Measurements from ENCODE around the gene TRNT1. TPM values are rescaled to one million over a fixed set of nuclear protein-coding genes. Genes with fewer than 3 reads are reported as not detected.

The TRNT1 gene
- total and polyA plus RNA-seq, 5 donors from 2014 or later: 20.3 to 29.0 (median 26.2) TPM

GRCh38 chr3:3119393-3119851, 7.3 kb upstream of the TRNT1 start:
- no peaks in the 10 kb centered on the region for H3K4me1 Mint-ChIP-seq
- H3K27ac Mint-ChIP-seq: no peak overlapping the region
- H3K4me3 Mint-ChIP-seq: no peak overlapping the region
- no peaks in the 10 kb centered on the region for H3K9me3 Mint-ChIP-seq
- H3K27me3 Mint-ChIP-seq: peaks cover 46% of the 10 kb centered on the region
- H3K36me3 ChIP-seq (ENCODE audit: control insufficient read depth, insufficient read depth, low read length): no peaks in the 10 kb centered on the region
- H3K4me3 ChIP-seq (ENCODE audit: low read depth, low read length): no peak overlapping the region
- H3K27me3 ChIP-seq (ENCODE audit: control insufficient read depth, insufficient read depth, low read length): no peaks in the 10 kb centered on the region
- no peaks in the 10 kb centered on the region for H3K4me1 ChIP-seq (ENCODE audit: control insufficient read depth, insufficient read depth, low read length, poor library complexity, severe bottlenecking)
- no peak overlapping the region for H3K27ac ChIP-seq (ENCODE audit: insufficient read depth, low read length, poor library complexity, severe bottlenecking)
- peaks cover 3% of the 10 kb centered on the region for H3K36me3 Mint-ChIP-seq
- DNase-seq (no peak), ATAC-seq (ENCODE audit: low read depth in 2 of 2) (no peak)
- no peaks in the 10 kb centered on the region for H3K9me3 ChIP-seq (ENCODE audit: control insufficient read depth in 2 of 2, low read length in 2 of 2)

GRCh38 chr3:3125977-3126376, 763 bp upstream of the TRNT1 start:
- peaks cover 8% of the 10 kb centered on the region for H3K36me3 Mint-ChIP-seq
- ATAC-seq (ENCODE audit: low read depth in 2 of 2) (no peak), DNase-seq (no peak)

GRCh38 chr3:3127432-3128010, 781 bp downstream of the TRNT1 start:
- ATAC-seq (ENCODE audit: low read depth in 2 of 2) (no peak), DNase-seq (peak; percentile 2 to 35 (median 13))
- Histone ChIP-seq H3K27me3 (ENCODE audit: control insufficient read depth, insufficient read depth, low read length) (no peaks in the 10 kb centered on the region), H3K27ac (ENCODE audit: insufficient read depth, low read length, poor library complexity, severe bottlenecking) (peak overlapping the region; percentile 92), H3K4me3 (ENCODE audit: low read depth, low read length) (peak overlapping the region; percentile 92), H3K4me1 (ENCODE audit: control insufficient read depth, insufficient read depth, low read length, poor library complexity, severe bottlenecking) (peaks cover 40% of the 10 kb centered on the region), H3K36me3 (ENCODE audit: control insufficient read depth, insufficient read depth, low read length) (peaks cover 21% of the 10 kb centered on the region), H3K9me3 (ENCODE audit: control insufficient read depth in 2 of 2, low read length in 2 of 2) (no peaks in the 10 kb centered on the region)
- Mint-ChIP-seq H3K36me3 (peaks cover 12% of the 10 kb centered on the region), H3K9me3 (no peaks in the 10 kb centered on the region), H3K4me1 (peaks cover 16 to 48% (median 33%) of the 10 kb centered on the region in 4 donors), H3K27me3 (peaks cover 14% of the 10 kb centered on the region), H3K27ac (peak overlapping the region; percentile 97 to 98 (median 98)), H3K4me3 (peak overlapping the region; percentile 90 to 98 (median 96))

More at GRCh38 chr3:3125977-3126376, 763 bp upstream of the TRNT1 start:
- peaks cover 19% of the 10 kb centered on the region for H3K27me3 Mint-ChIP-seq
- H3K4me3 ChIP-seq (ENCODE audit: low read depth, low read length): peak overlapping the region; percentile 92
- H3K36me3 ChIP-seq (ENCODE audit: control insufficient read depth, insufficient read depth, low read length): peaks cover 17% of the 10 kb centered on the region
- peak overlapping the region; percentile 90 to 98 (median 96) for H3K4me3 Mint-ChIP-seq
- H3K9me3 ChIP-seq (ENCODE audit: control insufficient read depth in 2 of 2, low read length in 2 of 2): no peaks in the 10 kb centered on the region
- H3K27ac Mint-ChIP-seq: peak overlapping the region; percentile 97 to 98 (median 98)
- peak overlapping the region; percentile 92 for H3K27ac ChIP-seq (ENCODE audit: insufficient read depth, low read length, poor library complexity, severe bottlenecking)
- H3K4me1 ChIP-seq (ENCODE audit: control insufficient read depth, insufficient read depth, low read length, poor library complexity, severe bottlenecking): peaks cover 40% of the 10 kb centered on the region
- peaks cover 16 to 44% (median 33%) of the 10 kb centered on the region in 4 donors for H3K4me1 Mint-ChIP-seq
- no peaks in the 10 kb centered on the region for H3K27me3 ChIP-seq (ENCODE audit: control insufficient read depth, insufficient read depth, low read length)
- H3K9me3 Mint-ChIP-seq: no peaks in the 10 kb centered on the region

GRCh38 chr3:3129579-3129978, 2.8 kb downstream of the TRNT1 start:
- H3K9me3 Mint-ChIP-seq: no peaks in the 10 kb centered on the region
- Histone ChIP-seq H3K4me3 (ENCODE audit: low read depth, low read length) (no peak overlapping the region), H3K9me3 (ENCODE audit: control insufficient read depth in 2 of 2, low read length in 2 of 2) (no peaks in the 10 kb centered on the region), H3K4me1 (ENCODE audit: control insufficient read depth, insufficient read depth, low read length, poor library complexity, severe bottlenecking) (peaks cover 49% of the 10 kb centered on the region), H3K36me3 (ENCODE audit: control insufficient read depth, insufficient read depth, low read length) (peaks cover 27% of the 10 kb centered on the region), H3K27me3 (ENCODE audit: control insufficient read depth, insufficient read depth, low read length) (no peaks in the 10 kb centered on the region), H3K27ac (ENCODE audit: insufficient read depth, low read length, poor library complexity, severe bottlenecking) (peak overlapping the region; percentile 23)
- ATAC-seq (ENCODE audit: low read depth in 2 of 2) (no peak), DNase-seq (no peak)
- peak overlapping the region in 2 of 4 donors; percentile 25 to 41 for H3K4me3 Mint-ChIP-seq
- peaks cover 20% of the 10 kb centered on the region for H3K36me3 Mint-ChIP-seq
- H3K27ac Mint-ChIP-seq: peak overlapping the region in 1 of 3 donors; percentile 98
- H3K4me1 Mint-ChIP-seq: peaks cover 27 to 69% (median 42%) of the 10 kb centered on the region in 4 donors
- peaks cover 14% of the 10 kb centered on the region for H3K27me3 Mint-ChIP-seq

GRCh38 chr3:3133500-3133899, 6.8 kb downstream of the TRNT1 start:
- Histone ChIP-seq H3K4me1 (ENCODE audit: control insufficient read depth, insufficient read depth, low read length, poor library complexity, severe bottlenecking) (peaks cover 30% of the 10 kb centered on the region), H3K27me3 (ENCODE audit: control insufficient read depth, insufficient read depth, low read length) (no peaks in the 10 kb centered on the region), H3K9me3 (ENCODE audit: control insufficient read depth in 2 of 2, low read length in 2 of 2) (no peaks in the 10 kb centered on the region), H3K27ac (ENCODE audit: insufficient read depth, low read length, poor library complexity, severe bottlenecking) (no peak overlapping the region), H3K4me3 (ENCODE audit: low read depth, low read length) (no peak overlapping the region), H3K36me3 (ENCODE audit: control insufficient read depth, insufficient read depth, low read length) (peaks cover 45% of the 10 kb centered on the region)
- H3K4me1 Mint-ChIP-seq: peaks cover 26 to 71% (median 54%) of the 10 kb centered on the region in 4 donors
- no peak for ATAC-seq (ENCODE audit: low read depth in 2 of 2)
- H3K9me3 Mint-ChIP-seq: no peaks in the 10 kb centered on the region
- peaks cover 36% of the 10 kb centered on the region for H3K36me3 Mint-ChIP-seq
- H3K4me3 Mint-ChIP-seq: no peak overlapping the region
- H3K27me3 Mint-ChIP-seq: no peaks in the 10 kb centered on the region
- DNase-seq: no peak
- peak overlapping the region in 2 of 3 donors; percentile 45 to 71 for H3K27ac Mint-ChIP-seq

- ATAC-seq (ENCODE audit: low read depth in 2 of 2) (no peak), DNase-seq (no peak)
- Histone ChIP-seq H3K36me3 (ENCODE audit: control insufficient read depth, insufficient read depth, low read length) (peaks cover 52% of the 10 kb centered on the region), H3K27ac (ENCODE audit: insufficient read depth, low read length, poor library complexity, severe bottlenecking) (no peak overlapping the region), H3K27me3 (ENCODE audit: control insufficient read depth, insufficient read depth, low read length) (no peaks in the 10 kb centered on the region), H3K9me3 (ENCODE audit: control insufficient read depth in 2 of 2, low read length in 2 of 2) (no peaks in the 10 kb centered on the region), H3K4me3 (ENCODE audit: low read depth, low read length) (no peak overlapping the region), H3K4me1 (ENCODE audit: control insufficient read depth, insufficient read depth, low read length, poor library complexity, severe bottlenecking) (peaks cover 16% of the 10 kb centered on the region)
- Mint-ChIP-seq H3K4me3 (peak overlapping the region in 1 of 4 donors; percentile 13), H3K36me3 (peaks cover 44% of the 10 kb centered on the region), H3K27ac (peak overlapping the region; percentile 30 to 94 (median 34)), H3K9me3 (no peaks in the 10 kb centered on the region), H3K4me1 (peaks cover 30 to 63% (median 53%) of the 10 kb centered on the region in 4 donors), H3K27me3 (no peaks in the 10 kb centered on the region)
These were observed 8.2 kb downstream of the TRNT1 start for GRCh38 chr3:3134750-3135448.

GRCh38 chr3:3137526-3137925, 10.8 kb downstream of the TRNT1 start:
- H3K4me3 Mint-ChIP-seq: peak overlapping the region in 1 of 4 donors; percentile 66
- Histone ChIP-seq H3K27ac (ENCODE audit: insufficient read depth, low read length, poor library complexity, severe bottlenecking) (no peak overlapping the region), H3K27me3 (ENCODE audit: control insufficient read depth, insufficient read depth, low read length) (no peaks in the 10 kb centered on the region), H3K4me1 (ENCODE audit: control insufficient read depth, insufficient read depth, low read length, poor library complexity, severe bottlenecking) (peaks cover 13% of the 10 kb centered on the region), H3K4me3 (ENCODE audit: low read depth, low read length) (no peak overlapping the region), H3K9me3 (ENCODE audit: control insufficient read depth in 2 of 2, low read length in 2 of 2) (no peaks in the 10 kb centered on the region), H3K36me3 (ENCODE audit: control insufficient read depth, insufficient read depth, low read length) (peaks cover 60% of the 10 kb centered on the region)
- no peaks in the 10 kb centered on the region for H3K9me3 Mint-ChIP-seq
- H3K27me3 Mint-ChIP-seq: no peaks in the 10 kb centered on the region
- peak overlapping the region in 2 of 3 donors; percentile 30 to 49 for H3K27ac Mint-ChIP-seq
- DNase-seq (no peak), ATAC-seq (ENCODE audit: low read depth in 2 of 2) (no peak)
- H3K4me1 Mint-ChIP-seq: peaks cover 31 to 61% (median 52%) of the 10 kb centered on the region in 4 donors
- H3K36me3 Mint-ChIP-seq: peaks cover 48% of the 10 kb centered on the region
